IPS-20b (cell line): ENCODE measurements around the gene RAD18.

ENCODE experiments used
- H3K27ac ChIP-seq: one replicate; pipeline ENCODE4 v1.5.1; 2013; ENCODE audit warnings: low read length
- H3K27me3 ChIP-seq: 2 replicates; pipeline ENCODE4 v1.6.1; 2013; ENCODE audit warnings: mild to moderate bottlenecking, low read length, inconsistent platforms; ENCODE audit not compliant: insufficient read depth
- H3K36me3 ChIP-seq: 2 replicates; pipeline ENCODE4 v1.6.1; 2013; ENCODE audit warnings: low read depth, mild to moderate bottlenecking, inconsistent platforms, low read length, moderate library complexity; ENCODE audit not compliant: insufficient read depth
- H3K4me1 ChIP-seq: 2 replicates; pipeline ENCODE4 v1.6.1; 2013; ENCODE audit warnings: mild to moderate bottlenecking, control low read depth, inconsistent platforms, low read length, moderate library complexity; ENCODE audit not compliant: insufficient read depth
- H3K4me3 ChIP-seq: 2 replicates; pipeline ENCODE4 v1.5.1; 2013; ENCODE audit warnings: mild to moderate bottlenecking, low read length, inconsistent platforms
- H3K9ac ChIP-seq: 2 replicates; pipeline ENCODE4 v1.6.1; 2013; ENCODE audit warnings: low read depth, mild to moderate bottlenecking, inconsistent platforms, low read length, moderate library complexity
- H3K9me3 ChIP-seq: 2 replicates; pipeline ENCODE4 v1.6.1; 2013; ENCODE audit warnings: mild to moderate bottlenecking, low read depth, low read length, inconsistent platforms; ENCODE audit not compliant: insufficient read depth

Gene RAD18, protein sequence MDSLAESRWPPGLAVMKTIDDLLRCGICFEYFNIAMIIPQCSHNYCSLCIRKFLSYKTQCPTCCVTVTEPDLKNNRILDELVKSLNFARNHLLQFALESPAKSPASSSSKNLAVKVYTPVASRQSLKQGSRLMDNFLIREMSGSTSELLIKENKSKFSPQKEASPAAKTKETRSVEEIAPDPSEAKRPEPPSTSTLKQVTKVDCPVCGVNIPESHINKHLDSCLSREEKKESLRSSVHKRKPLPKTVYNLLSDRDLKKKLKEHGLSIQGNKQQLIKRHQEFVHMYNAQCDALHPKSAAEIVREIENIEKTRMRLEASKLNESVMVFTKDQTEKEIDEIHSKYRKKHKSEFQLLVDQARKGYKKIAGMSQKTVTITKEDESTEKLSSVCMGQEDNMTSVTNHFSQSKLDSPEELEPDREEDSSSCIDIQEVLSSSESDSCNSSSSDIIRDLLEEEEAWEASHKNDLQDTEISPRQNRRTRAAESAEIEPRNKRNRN

DNA sequence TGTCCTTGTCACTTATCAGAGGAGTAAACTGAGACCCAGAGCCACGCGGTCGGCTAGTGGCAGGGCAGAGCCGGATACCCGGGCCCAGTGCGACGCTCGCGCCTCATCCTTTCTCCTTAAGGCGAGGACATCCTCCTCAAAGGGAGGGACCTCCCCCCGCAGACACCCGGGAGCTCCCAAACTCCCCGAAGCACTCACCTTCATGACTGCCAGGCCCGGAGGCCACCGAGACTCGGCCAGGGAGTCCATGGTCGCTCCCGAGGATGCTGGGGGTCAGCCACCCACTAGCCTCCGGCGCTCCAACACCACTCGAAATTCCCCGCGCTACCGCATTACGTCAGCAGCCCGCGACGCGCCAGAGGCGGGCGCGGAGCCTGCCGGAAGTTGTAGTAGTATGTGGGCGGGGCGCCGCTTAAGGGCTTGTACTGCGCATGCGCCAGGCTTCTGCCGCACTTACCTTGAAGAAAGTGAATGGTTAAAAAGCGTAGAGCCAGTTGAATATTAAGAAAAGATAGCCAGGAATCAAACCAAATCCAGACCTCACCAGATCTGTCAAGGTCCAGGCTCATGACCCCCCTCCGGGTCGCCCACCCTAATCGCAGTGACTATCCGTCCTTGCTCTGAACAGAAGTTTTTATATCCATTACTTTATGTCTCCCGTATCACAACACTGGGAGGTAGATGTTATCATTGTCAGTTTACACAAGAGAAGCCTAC lies at the start of gene RAD18:
Gene RAD18 (minus strand): TSS at position 336 of the 717 bp plus-strand sequence. CDS start 87 bp downstream, at position 249.
- Histone ChIP-seq H3K27me3 (no peaks in the 10 kb centered on the region), H3K4me3 (peak within 1 kb of the TSS; percentile 99), H3K4me1 (peaks cover 15% of the 10 kb centered on the region), H3K9me3 (no peaks in the 10 kb centered on the region), H3K36me3 (peaks cover 21% of the 10 kb centered on the region; the same call in 1 of the 2 replicates), H3K27ac (no peak within 1 kb of the TSS), H3K9ac (peak within 1 kb of the TSS; percentile 88)

DNA sequence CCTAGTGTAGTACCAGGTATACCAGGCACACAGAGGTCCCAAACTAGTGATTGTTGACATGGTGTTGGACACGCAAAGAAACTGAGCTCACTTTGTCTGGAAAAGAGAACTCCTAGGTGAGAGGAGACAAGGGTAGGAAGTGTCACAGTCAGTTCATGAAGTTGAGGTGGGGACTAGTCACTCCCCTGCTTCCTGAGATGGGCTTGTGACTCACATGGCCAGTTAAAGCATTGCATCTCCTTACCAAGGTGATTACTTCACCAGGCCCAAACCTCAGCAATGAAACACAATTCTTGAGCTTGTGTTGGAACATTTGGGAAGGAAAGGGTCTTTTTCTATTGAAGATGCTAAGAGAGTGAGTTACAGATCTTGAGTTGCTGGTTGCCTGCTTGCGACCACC lies 49.2 kb upstream of the RAD18 start:
- Histone ChIP-seq H3K27me3 (no peaks in the 10 kb centered on the region), H3K27ac (no peak overlapping the region), H3K9me3 (no peaks in the 10 kb centered on the region), H3K4me1 (peaks cover 11% of the 10 kb centered on the region; the same call in 1 of the 2 replicates), H3K36me3 (peaks cover 9% of the 10 kb centered on the region; the same call in 1 of the 2 replicates), H3K4me3 (no peak overlapping the region), H3K9ac (no peak overlapping the region)

DNA sequence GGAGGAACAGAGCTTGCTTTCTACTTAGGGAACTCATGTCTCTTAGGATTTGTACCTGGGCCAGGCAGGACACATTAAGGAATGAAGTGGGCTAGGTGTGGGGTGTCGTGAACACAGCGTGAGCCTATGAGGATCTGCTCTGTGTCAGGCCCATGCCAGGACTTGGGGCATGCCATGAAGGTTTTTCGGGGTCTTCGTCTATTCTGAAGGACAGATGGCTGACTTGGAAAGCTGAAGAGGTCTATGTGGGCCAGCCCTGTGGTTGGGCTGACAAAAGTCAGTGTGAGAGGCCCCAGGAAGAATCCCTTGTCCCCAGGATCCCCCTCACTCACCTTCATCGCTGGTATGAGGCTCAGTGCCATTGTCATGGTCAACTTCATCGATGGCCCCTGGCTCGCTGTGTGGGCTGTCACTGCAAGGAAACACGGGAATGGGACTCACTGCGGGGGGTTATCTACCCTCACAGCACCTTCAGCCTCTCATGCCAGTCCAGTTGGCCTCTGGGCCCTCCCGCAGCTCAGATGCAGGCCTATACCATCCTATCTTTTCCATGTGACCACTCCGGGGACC lies 46.8 kb upstream of the RAD18 start:
- peaks cover 9% of the 10 kb centered on the region; the same call in 1 of the 2 replicates for H3K36me3 ChIP-seq
- H3K27me3 ChIP-seq, result no peaks in the 10 kb centered on the region
- H3K27ac ChIP-seq, result no peak overlapping the region
- H3K4me3 ChIP-seq, result no peak overlapping the region
- peaks cover 11% of the 10 kb centered on the region; the same call in 1 of the 2 replicates for H3K4me1 ChIP-seq
- H3K9me3 ChIP-seq, result no peaks in the 10 kb centered on the region
- H3K9ac ChIP-seq, result no peak overlapping the region

DNA sequence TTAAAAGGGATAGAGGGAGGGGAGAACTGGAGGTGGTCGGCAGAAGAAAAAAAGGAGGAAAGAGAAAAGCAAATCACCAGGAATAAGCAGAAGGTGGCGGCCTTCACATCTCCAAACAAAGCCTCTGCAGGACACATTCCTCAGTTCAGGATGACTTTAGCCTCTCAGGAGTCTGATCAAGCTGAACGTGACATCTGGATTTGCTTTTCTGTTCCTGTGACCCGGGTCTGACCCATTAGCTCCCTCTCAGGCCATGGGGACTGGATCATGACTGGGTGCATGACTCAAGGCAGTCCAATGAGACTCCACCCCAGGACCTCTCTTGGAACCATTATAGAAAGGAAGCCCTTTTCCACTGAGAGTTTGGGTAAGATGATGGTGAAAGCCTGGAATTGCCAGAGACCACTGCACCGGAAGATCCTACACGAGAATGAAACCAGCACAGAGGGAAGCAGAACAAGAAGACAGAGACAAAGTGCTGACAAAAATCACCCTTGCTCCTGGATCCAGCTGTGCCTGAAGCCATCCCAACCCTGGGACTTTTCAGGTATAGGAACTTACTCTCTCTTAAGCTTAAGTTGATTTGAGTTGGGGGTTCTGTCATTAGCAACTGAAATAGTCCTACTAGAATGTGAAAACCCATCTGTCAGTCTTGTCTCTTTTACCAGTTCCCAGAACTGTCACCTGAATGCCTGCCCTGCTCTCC lies 45.4 kb upstream of the RAD18 start:
- no peaks in the 10 kb centered on the region for H3K9me3 ChIP-seq
- peaks cover 11% of the 10 kb centered on the region; the same call in 1 of the 2 replicates for H3K4me1 ChIP-seq

DNA sequence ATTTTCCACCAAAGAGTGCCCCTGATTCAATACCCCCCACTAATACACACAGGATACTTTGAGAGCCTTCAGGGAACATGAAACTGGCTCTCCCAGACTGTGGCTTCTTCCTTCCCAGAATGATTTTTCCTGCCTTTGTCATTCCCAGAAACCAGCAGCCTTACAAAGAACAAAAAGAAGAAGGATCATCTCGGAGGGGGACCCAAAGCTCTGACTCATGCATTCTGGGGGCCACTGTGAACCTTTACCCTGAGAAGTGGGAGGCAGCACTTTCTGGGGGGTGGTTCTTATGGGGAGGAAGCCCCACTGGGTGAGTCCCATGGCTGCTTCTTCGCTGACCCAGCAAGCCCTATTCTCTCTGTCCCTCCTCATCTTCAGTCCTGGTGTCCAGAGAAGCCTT lies 44.7 kb upstream of the RAD18 start:
- Histone ChIP-seq H3K4me1 (peaks cover 11% of the 10 kb centered on the region; the same call in 1 of the 2 replicates), H3K27ac (no peak overlapping the region), H3K9ac (no peak overlapping the region), H3K27me3 (no peaks in the 10 kb centered on the region), H3K36me3 (peaks cover 4% of the 10 kb centered on the region; the same call in 1 of the 2 replicates), H3K9me3 (no peaks in the 10 kb centered on the region), H3K4me3 (no peak overlapping the region)

More for the DNA sequence above, 45.4 kb upstream of the RAD18 start:
- peaks cover 9% of the 10 kb centered on the region; the same call in 1 of the 2 replicates for H3K36me3 ChIP-seq
- H3K27me3 ChIP-seq, result no peaks in the 10 kb centered on the region
- H3K9ac ChIP-seq, result no peak overlapping the region
- no peak overlapping the region for H3K4me3 ChIP-seq
- H3K27ac ChIP-seq, result no peak overlapping the region

DNA sequence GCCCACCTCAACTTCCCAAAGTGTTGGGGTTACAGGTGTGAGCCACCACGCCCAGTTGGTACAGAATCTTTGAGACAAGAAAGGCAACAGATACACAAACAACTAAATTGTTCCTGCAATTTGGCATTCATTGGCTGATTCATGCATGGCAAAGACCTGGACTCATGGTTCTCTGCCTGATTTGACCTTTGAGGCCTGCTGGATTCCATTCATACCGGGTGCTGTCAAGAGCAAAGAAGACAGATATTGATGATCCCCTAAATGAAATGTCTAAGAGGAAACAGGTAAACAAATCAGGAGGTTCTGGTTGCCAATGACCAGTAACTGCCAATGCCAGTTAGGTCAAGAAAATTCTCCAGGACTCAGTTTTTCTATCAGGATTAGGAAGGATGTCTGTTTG lies 43.9 kb upstream of the RAD18 start:
- H3K4me3 ChIP-seq, result no peak overlapping the region
- no peaks in the 10 kb centered on the region for H3K36me3 ChIP-seq
- H3K9ac ChIP-seq, result no peak overlapping the region
- no peaks in the 10 kb centered on the region for H3K27me3 ChIP-seq
- no peak overlapping the region for H3K27ac ChIP-seq
- no peaks in the 10 kb centered on the region for H3K9me3 ChIP-seq
- peaks cover 11% of the 10 kb centered on the region; the same call in 1 of the 2 replicates for H3K4me1 ChIP-seq

DNA sequence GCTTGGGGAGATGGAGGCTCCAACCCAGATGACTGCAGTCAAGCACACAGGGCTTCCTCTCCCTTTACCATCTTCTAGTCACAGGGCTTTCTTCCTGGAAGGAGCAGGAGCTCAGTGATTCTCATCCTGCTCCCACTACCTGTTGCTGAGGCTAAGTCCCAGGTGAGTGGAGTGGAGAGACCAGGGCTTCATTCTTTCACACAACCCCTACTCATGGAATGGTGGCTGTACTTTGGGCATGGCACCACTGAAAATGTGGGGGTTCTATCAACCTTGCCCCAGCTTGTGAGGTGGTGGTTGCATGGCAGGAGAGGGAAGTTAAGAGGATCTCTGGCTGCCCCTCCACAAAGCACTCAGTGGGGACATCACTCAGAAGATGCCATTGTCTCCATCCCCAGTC lies 36.8 kb upstream of the RAD18 start:
- no peak overlapping the region for H3K27ac ChIP-seq
- H3K4me1 ChIP-seq, result no peaks in the 10 kb centered on the region
- no peaks in the 10 kb centered on the region for H3K27me3 ChIP-seq
- no peaks in the 10 kb centered on the region for H3K36me3 ChIP-seq
- H3K4me3 ChIP-seq, result no peak overlapping the region
- no peaks in the 10 kb centered on the region for H3K9me3 ChIP-seq
- no peak overlapping the region for H3K9ac ChIP-seq

DNA sequence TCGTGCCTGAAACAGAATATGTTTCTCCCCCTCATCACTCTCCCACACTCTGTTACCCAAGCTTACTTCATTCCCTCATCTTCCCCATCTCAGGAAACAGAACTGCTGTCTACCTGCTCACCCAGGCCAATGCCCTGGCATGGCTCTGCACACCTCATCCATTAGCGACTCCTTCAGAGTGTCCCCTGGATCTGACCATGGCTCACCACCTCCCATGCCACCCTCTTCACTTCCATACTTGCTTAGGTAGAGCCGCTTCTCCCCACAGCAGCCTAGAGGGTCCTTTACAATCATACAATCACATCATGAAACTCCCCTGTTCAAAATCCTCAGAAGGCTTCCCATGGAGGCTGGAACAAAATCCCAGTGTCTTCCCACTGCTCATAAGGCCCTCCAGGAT lies 33.9 kb upstream of the RAD18 start:
- H3K9ac ChIP-seq, result no peak overlapping the region
- H3K36me3 ChIP-seq, result no peaks in the 10 kb centered on the region
- no peaks in the 10 kb centered on the region for H3K9me3 ChIP-seq
- no peak overlapping the region for H3K27ac ChIP-seq
- H3K4me3 ChIP-seq, result no peak overlapping the region
- no peaks in the 10 kb centered on the region for H3K27me3 ChIP-seq
- peaks cover 3% of the 10 kb centered on the region; the same call in 1 of the 2 replicates for H3K4me1 ChIP-seq

DNA sequence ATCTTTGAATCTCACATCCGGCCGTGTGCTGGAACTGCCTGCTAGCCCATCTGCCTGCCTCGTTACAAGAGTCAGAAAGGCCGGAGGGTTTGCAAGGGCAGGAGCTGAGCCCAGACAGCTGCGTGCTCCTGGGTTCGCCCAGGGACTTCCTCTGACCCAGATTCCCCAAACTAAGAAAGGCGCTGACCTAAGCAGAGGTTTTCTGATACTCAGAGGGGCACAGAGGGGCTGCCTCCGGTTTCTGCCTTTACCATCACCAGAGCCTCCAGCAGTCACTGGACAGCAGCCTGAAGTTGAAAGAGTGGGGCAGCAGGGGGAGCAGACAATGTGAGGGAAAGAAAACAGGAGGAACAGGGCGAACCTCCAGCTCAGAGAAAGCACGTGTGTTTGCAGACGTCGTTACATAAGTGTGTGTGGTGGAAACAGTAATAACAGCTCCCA lies 33.4 kb upstream of the RAD18 start:
- Histone ChIP-seq H3K9me3 (no peaks in the 10 kb centered on the region), H3K27me3 (no peaks in the 10 kb centered on the region), H3K27ac (no peak overlapping the region), H3K36me3 (no peaks in the 10 kb centered on the region), H3K4me3 (no peak overlapping the region), H3K4me1 (peaks cover 3% of the 10 kb centered on the region; the same call in 1 of the 2 replicates), H3K9ac (no peak overlapping the region)

DNA sequence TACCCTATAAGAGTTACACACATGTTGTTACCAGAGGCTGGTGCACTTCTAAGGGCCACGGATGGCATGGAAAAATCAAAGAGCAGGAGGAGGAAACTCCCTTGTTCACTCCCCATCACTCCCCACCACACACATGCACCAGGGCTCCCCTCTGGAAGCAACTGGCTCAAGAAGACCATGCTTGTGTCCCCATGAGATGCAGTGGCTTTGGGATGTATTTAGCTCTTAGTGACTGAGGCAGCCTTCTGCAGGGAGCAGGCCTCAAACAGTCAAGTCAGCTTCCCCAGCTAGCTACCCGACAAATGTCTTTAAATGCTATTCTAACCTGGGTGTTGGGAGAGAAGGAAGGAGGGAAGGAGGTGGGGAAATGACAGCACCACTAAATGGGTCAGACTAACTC lies 32.9 kb upstream of the RAD18 start:
- Histone ChIP-seq H3K9ac (no peak overlapping the region), H3K27me3 (no peaks in the 10 kb centered on the region), H3K4me3 (no peak overlapping the region), H3K9me3 (no peaks in the 10 kb centered on the region), H3K36me3 (no peaks in the 10 kb centered on the region), H3K4me1 (peaks cover 3% of the 10 kb centered on the region; the same call in 1 of the 2 replicates), H3K27ac (no peak overlapping the region)

DNA sequence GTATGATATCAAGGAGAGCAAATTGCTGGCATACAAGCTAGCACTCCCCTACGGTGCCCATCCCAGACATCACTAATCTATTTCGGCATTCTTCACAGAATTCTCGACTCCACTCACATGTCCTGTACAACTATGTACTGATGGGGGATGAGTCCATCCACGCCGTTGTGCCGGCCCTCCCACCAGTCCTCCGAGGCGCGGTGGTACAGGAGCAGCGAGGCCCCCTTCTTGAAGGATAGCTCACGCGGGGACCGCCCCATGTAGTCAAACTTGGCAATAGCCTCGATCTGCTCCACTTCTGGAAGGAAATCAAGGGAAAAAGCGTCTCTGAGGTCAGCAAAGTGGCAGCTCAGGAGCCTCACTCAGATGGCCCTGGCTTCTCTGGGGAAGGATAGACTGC lies 31.0 kb upstream of the RAD18 start:
- Histone ChIP-seq H3K27ac (no peak overlapping the region), H3K9me3 (no peaks in the 10 kb centered on the region), H3K4me3 (no peak overlapping the region), H3K9ac (no peak overlapping the region), H3K27me3 (no peaks in the 10 kb centered on the region), H3K4me1 (peaks cover 3% of the 10 kb centered on the region; the same call in 1 of the 2 replicates), H3K36me3 (no peaks in the 10 kb centered on the region)
